ENCODE data around the gene CCNL2.
"Not testable (repeated sequence)": the region's sequence is repeated elsewhere in the genome, so short reads cannot be mapped to it uniquely, and the experiment has no call there.

CCNL2 gene

GRCh38 chr1:1419813-1420653 is 20.9 kb upstream of the CCNL2 start:
- no peak for DNase-seq (ENCODE audit: low read depth in 2 of 2)

DNA sequence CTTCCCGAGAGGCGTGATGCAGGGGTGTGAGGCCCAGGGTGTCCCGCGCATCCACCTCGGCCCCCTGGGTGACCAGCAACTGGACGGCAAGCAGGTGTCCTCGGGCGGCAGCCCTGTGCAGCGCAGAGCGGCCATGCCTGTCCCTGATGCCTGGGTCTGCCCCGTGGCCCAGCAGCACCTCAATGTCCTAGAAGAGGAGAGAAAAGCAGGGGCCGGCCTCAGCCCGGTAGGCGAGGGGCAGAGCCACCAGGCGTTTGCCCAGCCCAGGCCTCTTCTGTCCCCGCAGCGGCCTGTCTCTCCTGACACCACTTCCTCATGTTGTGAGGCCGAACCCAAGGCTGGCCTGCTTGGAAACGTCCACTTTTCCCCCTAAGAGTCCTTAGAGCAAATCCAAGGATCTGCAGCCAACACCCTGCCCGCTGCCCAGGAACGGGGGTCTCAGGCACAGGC is 20.3 kb upstream of the CCNL2 start:
- DNase-seq (ENCODE audit: low read depth in 2 of 2) = no peak

- DNase-seq (ENCODE audit: low read depth in 2 of 2) = no peak
Observed at GRCh38 chr1:1418464-1419362, 19.6 kb upstream of the CCNL2 start.

- not testable (repeated sequence) for DNase-seq (ENCODE audit: low read depth in 2 of 2)
Observed at GRCh38 chr1:1417825-1418463, 18.8 kb upstream of the CCNL2 start.

GRCh38 chr1:1417396-1417795 is 18.3 kb upstream of the CCNL2 start:
- DNase-seq (ENCODE audit: low read depth in 2 of 2) = not testable (repeated sequence)

- no peak for DNase-seq (ENCODE audit: low read depth in 2 of 2)
Observed at GRCh38 chr1:1415751-1416150, 16.6 kb upstream of the CCNL2 start.

DNA sequence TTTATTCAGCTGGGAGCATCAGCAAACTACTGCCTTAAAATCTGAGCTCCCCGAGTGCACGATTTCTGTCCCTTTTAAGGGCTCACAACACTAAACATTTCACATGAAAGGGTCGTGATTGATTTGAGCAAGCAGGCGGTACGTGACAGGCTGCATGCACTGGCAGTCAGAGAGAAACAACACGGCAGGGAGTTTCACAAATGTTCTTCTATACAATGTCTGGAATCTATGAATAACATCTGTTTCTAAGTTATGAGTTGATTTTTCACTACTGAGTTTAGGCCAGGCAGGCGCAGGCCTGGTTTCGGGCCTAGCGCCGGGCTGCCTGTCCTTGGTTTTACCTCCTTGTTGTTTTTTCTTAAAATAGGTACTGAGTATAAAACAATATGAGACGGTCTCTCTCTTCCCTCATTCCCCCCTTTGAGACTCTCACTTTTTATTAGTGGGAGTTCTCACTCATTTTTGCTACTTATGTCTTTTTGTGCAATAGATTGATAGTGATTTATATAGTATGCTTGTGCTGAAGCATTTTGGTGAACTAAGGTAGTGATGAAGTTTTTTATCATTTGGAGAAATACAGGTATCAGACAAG is 13.3 kb upstream of the CCNL2 start:
- not testable (repeated sequence) for DNase-seq (ENCODE audit: low read depth in 2 of 2)

DNA sequence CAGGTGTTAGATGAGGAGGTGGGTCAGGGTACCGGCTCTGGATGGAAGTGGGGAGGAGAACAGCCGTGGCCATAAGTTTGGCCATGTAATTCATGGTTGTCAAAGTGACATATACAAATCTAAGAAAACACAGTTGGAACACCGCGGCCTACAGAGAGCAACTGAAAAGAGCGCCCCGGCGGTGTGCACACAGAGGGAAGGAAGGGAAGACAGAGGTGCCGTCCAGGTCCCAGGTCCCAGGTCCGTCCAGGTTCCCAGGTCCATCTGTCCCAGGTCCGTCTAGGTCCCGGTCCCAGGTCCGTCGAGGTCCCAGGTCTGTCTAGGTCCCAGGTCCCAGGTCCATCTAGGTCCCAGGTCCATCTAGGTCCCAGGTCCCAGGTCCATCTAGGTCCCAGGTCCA is 12.5 kb upstream of the CCNL2 start:
- DNase-seq (ENCODE audit: low read depth in 2 of 2) = no peak

DNA sequence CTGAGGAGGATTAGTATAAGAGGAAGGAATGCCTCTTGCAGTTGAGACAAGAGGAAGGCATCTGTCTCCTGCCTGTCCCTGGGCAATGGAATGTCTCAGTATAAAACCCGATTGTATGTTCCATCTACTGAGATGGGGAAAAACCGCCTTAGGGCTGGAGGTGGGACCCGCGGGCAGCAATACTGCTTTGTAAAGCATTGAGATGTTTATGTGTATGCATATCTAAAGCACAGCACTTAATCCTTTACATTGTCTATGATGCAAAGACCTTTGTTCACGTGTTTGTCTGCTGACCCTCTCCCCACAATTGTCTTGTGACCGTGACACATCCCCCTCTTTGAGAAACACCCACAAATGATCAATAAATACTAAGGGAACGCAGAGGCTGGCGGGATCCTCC is 11.1 kb upstream of the CCNL2 start:
- not testable (repeated sequence) for DNase-seq (ENCODE audit: low read depth in 2 of 2)

DNA sequence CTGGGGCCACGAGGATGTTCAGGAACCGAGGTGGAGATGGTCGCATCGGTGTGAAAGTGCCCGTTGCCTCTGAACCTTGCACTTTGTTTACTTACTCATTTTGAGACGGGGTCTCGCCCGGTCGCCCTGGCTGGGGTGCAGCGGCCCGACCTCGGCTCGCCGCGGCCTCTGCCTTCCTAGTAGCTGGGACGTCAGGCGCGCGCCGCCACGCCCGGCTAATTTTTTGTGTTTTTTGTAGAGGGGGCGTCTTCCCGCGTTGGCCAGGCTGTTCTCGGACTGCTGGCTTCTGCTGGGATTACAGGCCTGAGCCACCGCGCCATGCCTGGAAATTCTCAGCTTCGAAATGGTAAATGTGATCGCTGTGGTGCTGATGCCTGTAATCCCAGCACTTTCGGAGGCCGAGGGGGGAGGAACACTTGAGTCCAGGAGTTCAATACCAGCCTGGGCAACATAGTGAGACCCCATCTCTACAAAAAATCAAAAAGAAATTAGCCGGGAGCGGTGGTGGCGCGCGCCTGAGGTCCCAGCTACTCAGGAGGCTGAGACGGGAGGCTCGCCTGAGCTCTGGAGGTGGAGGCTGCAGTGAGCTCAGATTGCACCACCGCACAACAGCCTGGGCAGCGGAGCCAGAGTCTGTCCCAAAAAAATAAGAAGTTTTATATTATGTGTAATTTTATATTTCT is 8.6 kb upstream of the CCNL2 start:
- DNase-seq (ENCODE audit: low read depth in 2 of 2) = no peak

DNA sequence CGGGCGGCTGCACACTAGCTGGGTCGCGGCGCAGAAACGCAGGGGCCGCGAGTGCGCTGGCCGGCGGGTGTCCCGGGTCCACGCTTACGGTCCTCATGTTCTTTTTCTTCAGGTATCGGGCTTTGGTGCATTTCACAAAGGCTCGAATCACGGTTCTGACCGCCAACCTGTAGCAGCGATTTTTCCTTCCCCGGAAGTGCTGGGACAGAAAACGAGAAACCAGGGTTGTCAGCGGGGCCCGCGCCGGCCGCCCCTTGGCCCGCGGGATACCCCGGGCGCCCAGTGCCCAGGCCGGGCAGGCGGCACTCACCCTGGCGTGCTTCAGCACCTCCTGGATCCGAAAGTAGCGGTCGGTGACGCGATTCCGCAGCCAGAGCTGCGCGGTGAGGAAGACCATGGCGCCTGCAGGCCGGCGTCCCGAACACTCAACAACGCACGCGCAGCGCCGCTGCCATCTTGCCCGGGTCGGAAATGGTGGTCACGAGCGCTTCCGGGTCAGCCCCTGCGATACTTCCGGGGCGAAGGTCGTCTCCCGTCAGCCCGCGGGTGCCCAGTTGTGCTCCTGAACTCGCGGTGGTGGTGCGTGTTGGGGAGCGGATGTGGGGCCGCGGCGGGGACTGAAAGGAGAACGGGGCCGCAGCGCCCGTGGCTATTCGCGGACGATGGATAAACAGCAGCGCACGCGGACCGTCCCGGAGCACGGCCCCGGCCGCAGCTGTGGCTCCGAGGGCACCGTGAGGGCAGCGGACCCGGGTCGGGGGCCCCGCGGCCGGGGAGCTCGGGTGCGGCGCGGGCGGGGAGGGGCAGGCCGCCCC is 7.9 kb upstream of the CCNL2 start, which contains the start of gene MRPL20:
MRPL20 (minus strand) TSS at position 473 of the 815 bp plus-strand sequence; CDS start at position 397, 76 bp downstream.
- DNase-seq (ENCODE audit: low read depth in 2 of 2) = peak; percentile 92 to 94

DNA sequence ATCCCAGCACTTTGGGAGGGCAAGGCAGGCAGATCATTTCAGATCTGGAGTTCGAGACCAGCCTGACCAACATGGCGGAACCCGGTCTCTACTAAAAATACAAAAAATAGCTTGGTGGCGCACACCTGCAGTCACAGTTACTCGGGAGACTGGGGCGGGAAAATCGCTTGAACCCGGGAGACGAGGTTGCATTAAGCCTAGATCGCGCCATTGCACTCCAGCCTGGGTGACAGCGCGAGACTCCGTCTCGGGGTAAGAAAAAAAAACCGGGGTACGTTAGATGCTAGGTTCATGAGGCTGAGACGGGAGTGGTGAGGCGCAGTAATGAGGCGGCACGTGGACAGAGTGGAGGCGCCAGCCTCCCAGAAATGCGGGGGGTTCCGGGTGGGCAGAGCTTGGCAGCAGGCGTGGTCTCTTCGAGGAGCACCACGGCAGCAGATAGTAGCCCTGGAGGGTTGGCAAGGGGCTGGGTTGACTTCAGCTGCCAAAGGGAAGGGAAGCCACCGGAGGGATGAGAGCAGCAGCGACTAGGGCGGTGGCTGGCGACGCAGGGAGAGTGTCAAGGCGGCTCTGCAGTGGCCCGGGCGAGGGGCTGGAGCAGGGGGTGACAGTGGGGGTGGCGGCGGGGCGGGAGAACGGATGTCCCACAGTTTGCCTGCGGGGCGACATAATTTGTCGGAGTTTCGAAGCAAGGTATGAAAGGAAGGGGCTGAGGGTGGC is 7.1 kb upstream of the CCNL2 start:
- no peak for DNase-seq (ENCODE audit: low read depth in 2 of 2)

GRCh38 chr1:1403653-1404052 is 4.5 kb upstream of the CCNL2 start:
- DNase-seq (ENCODE audit: low read depth in 2 of 2) = no peak

DNA sequence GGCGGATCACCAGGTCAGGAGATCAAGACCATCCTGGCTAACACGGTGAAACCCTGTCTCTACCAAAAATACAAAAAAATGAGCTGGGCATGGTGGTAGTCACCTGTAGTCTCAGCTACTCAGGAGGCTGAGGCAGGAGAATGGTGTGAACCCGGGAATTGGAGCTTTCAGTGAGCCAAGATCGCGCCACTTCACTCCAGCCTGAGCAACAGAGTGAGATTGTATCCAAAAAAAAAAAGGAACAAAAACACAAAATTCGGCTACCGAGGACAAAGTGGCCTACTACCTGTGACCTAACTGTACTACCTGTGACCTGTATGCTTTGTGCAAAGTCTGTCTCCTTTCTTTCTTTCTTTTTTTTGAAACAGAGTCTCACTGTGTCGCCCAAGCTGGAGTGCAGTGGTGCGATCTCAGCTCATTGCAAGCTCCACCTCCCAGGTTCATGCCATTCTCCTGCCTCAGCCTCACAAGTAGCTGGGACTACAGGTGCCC is 3.8 kb upstream of the CCNL2 start:
- DNase-seq (ENCODE audit: low read depth in 2 of 2) = not testable (repeated sequence)

GRCh38 chr1:1402072-1402900 is 3.2 kb upstream of the CCNL2 start:
- DNase-seq (ENCODE audit: low read depth in 2 of 2) = no peak

GRCh38 chr1:1401457-1402010 is 2.4 kb upstream of the CCNL2 start:
- no peak for DNase-seq (ENCODE audit: low read depth in 2 of 2)

GRCh38 chr1:1400576-1401456 is 1.7 kb upstream of the CCNL2 start:
- DNase-seq (ENCODE audit: low read depth in 2 of 2) = no peak
